GM10266 (cell line): ENCODE measurements around the gene COMMD10.

Source experiments
- DNase-seq: peaks from one replicate; pipeline ENCODE4 v3.0.0; 2012; ENCODE audit errors: extremely low spot score
- CTCF ChIP-seq: IDR thresholded peaks from 2 replicates; pipeline ENCODE4 v1.5.1; 2012; ENCODE audit warnings: mild to moderate bottlenecking, low read depth; ENCODE audit not compliant: control insufficient read depth, insufficient read depth; ENCODE audit errors: missing control alignments

The COMMD10 gene

GRCh38 chr5:116209166-116209565, 124.3 kb downstream of the COMMD10 start:
- TF ChIP-seq CTCF: no peak
- DNase-seq: no peak

DNA sequence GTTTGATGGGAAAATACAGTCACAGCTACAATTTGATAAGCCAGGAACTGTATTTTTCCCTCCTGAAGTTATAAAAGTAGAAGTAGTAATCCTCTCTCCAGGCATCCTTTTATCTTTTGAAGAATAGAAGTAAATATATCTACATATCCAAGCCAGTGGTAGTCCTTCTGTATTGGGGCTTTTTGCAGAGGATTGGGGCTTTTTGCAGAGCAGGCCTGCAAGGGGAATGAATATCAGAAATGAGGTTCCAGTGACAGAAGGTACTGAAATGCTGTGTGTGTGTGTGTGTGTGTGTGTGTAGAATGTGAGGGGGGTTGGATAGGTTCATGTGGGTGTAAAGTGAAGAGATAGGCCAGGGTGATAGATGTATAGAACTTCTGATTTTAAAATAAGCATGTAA, 127.4 kb downstream of the COMMD10 start:
- TF ChIP-seq CTCF: no peak
- DNase-seq: no peak

DNA sequence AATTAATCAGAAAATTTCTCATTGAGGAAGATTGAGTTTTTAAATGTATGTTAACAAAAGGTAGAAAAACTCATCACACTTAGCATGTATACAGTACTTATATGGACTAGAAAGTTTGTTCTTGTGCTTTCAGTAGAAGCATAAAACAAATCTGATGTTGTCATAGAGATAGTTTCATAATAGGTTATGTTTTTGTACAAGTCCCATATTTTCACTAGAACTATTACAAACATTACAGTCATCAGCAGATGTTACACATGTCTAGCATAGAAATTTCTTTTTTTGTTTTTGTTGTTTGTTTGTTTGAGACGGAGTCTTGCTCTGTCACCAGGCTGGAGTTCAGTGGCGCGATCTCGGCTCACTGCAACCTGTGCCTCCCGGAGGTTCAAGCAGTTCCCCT, 131.4 kb downstream of the COMMD10 start:
- TF ChIP-seq CTCF: no peak
- DNase-seq: no peak

- no peak for DNase-seq
- no peak for TF ChIP-seq CTCF
These were observed 140.6 kb downstream of the COMMD10 start for GRCh38 chr5:116225281-116225922.

DNA sequence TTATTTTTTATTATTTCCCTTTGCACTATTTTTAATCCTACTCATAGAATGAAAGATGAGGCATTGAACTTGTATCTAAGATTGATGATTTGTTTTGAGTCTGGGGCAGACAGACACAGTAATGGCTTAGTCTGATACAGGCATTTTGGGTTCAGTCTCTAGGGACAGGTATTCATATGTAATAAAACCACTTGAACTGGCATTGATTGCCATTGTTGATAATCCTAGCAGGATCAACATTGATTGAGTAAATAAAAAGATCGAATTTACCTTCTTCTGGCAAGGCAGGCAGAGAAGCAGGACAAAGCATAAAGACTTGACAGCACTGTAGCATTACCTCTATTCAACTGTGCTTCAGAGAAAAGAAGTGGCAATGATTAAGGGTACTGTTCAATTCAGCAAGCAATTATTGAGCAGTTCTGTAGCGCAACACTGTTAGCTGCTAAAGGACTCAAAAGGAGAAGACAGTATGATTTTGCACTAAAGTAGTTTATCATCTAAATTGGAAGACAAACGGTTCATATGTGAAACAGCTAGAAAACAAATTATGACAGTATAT, 144.4 kb downstream of the COMMD10 start:
- DNase-seq: no peak
- no peak for TF ChIP-seq CTCF

GRCh38 chr5:116231288-116231687, 146.5 kb downstream of the COMMD10 start:
- TF ChIP-seq CTCF: no peak

DNA sequence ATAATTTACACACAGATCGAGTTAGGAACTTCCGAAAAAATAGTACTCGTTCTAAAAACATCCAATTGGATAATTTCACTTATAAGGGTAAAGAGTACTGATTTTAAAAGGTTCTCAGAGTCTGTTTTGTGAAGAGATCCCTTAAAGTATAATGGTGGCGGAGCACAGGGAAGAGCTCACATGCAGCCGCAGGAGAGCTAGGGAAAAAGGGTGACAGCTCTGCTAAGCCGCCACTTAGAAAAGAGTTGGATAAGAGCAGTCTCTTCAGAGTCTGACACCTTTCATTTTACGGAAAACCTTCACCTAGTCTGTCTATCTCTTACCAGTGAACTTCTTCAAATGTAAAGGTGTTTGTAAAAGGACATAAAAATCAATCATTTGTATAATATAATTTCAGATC, 149.9 kb downstream of the COMMD10 start:
- TF ChIP-seq CTCF: no peak
- DNase-seq: no peak

More at GRCh38 chr5:116231288-116231687, 146.5 kb downstream of the COMMD10 start:
- no peak for DNase-seq
